Measurements from ENCODE around the gene TPO. TPM values are rescaled to one million over a fixed set of nuclear protein-coding genes. Genes with fewer than 3 reads are reported as not detected.

The TPO gene
- polyA plus RNA-seq, 3 donors from 2014 or later = not detected

- Mint-ChIP-seq H3K36me3 (no peaks in the 10 kb centered on the region), H3K27me3 (ENCODE audit: low read depth in 3 of 3) (peaks cover 0 to 2% (median 0%) of the 10 kb centered on the region in 3 donors), H3K4me1 (no peaks in the 10 kb centered on the region), H3K4me3 (no peak overlapping the region), H3K9me3 (peaks cover 0 to 1% (median 0%) of the 10 kb centered on the region in 6 donors), H3K27ac (no peak overlapping the region)
- no peak for DNase-seq
Measured at GRCh38 chr2:1440581-1440980, 27.3 kb downstream of the TPO start.

GRCh38 chr2:1446301-1446700, 33.0 kb downstream of the TPO start:
- H3K4me3 Mint-ChIP-seq = no peak overlapping the region
- H3K27ac Mint-ChIP-seq = no peak overlapping the region
- peaks cover 2 to 5% (median 5%) of the 10 kb centered on the region in 3 donors for H3K27me3 Mint-ChIP-seq (ENCODE audit: low read depth in 3 of 3)
- no peaks in the 10 kb centered on the region for H3K4me1 Mint-ChIP-seq
- no peaks in the 10 kb centered on the region for H3K36me3 Mint-ChIP-seq
- no peaks in the 10 kb centered on the region for H3K9me3 Mint-ChIP-seq
- DNase-seq = no peak

- Mint-ChIP-seq H3K27me3 (ENCODE audit: low read depth in 3 of 3) (peaks cover 2 to 6% (median 5%) of the 10 kb centered on the region in 3 donors), H3K4me1 (no peaks in the 10 kb centered on the region), H3K36me3 (no peaks in the 10 kb centered on the region), H3K4me3 (no peak overlapping the region), H3K27ac (no peak overlapping the region), H3K9me3 (no peaks in the 10 kb centered on the region)
- no peak for DNase-seq
Measured at GRCh38 chr2:1448009-1448408, 34.7 kb downstream of the TPO start.

- H3K27ac Mint-ChIP-seq = no peak overlapping the region
- DNase-seq = no peak
- H3K4me3 Mint-ChIP-seq = no peak overlapping the region
- H3K27me3 Mint-ChIP-seq (ENCODE audit: low read depth in 3 of 3) = peaks cover 5 to 8% (median 6%) of the 10 kb centered on the region in 3 donors
- H3K36me3 Mint-ChIP-seq = no peaks in the 10 kb centered on the region
- no peaks in the 10 kb centered on the region for H3K4me1 Mint-ChIP-seq
- no peaks in the 10 kb centered on the region for H3K9me3 Mint-ChIP-seq
Measured at GRCh38 chr2:1450915-1451314, 37.7 kb downstream of the TPO start.

GRCh38 chr2:1451422-1451821, 38.2 kb downstream of the TPO start:
- H3K4me3 Mint-ChIP-seq = no peak overlapping the region
- peaks cover 5 to 6% (median 5%) of the 10 kb centered on the region in 3 donors for H3K27me3 Mint-ChIP-seq (ENCODE audit: low read depth in 3 of 3)
- H3K9me3 Mint-ChIP-seq = no peaks in the 10 kb centered on the region
- H3K36me3 Mint-ChIP-seq = no peaks in the 10 kb centered on the region
- no peak for DNase-seq
- no peak overlapping the region for H3K27ac Mint-ChIP-seq
- no peaks in the 10 kb centered on the region for H3K4me1 Mint-ChIP-seq

- H3K27me3 Mint-ChIP-seq (ENCODE audit: low read depth in 3 of 3) = peaks cover 5% of the 10 kb centered on the region in 3 donors
- no peaks in the 10 kb centered on the region for H3K36me3 Mint-ChIP-seq
- H3K4me1 Mint-ChIP-seq = no peaks in the 10 kb centered on the region
- no peak for DNase-seq
- H3K4me3 Mint-ChIP-seq = no peak overlapping the region
- H3K9me3 Mint-ChIP-seq = no peaks in the 10 kb centered on the region
- H3K27ac Mint-ChIP-seq = no peak overlapping the region
Measured at GRCh38 chr2:1453561-1453960, 40.3 kb downstream of the TPO start.

- DNase-seq = no peak
- H3K27me3 Mint-ChIP-seq (ENCODE audit: low read depth in 3 of 3) = peaks cover 2 to 5% (median 3%) of the 10 kb centered on the region in 3 donors
- no peaks in the 10 kb centered on the region for H3K36me3 Mint-ChIP-seq
- no peaks in the 10 kb centered on the region for H3K4me1 Mint-ChIP-seq
- no peaks in the 10 kb centered on the region for H3K9me3 Mint-ChIP-seq
- no peak overlapping the region for H3K27ac Mint-ChIP-seq
- no peak overlapping the region for H3K4me3 Mint-ChIP-seq
Measured at GRCh38 chr2:1454346-1454745, 41.1 kb downstream of the TPO start.

GRCh38 chr2:1455466-1455865, 42.2 kb downstream of the TPO start:
- Mint-ChIP-seq H3K4me3 (no peak overlapping the region), H3K9me3 (no peaks in the 10 kb centered on the region), H3K4me1 (no peaks in the 10 kb centered on the region), H3K27me3 (ENCODE audit: low read depth in 3 of 3) (peaks cover 2 to 4% (median 3%) of the 10 kb centered on the region in 3 donors), H3K27ac (no peak overlapping the region), H3K36me3 (no peaks in the 10 kb centered on the region)
- DNase-seq = no peak

- Mint-ChIP-seq H3K9me3 (no peaks in the 10 kb centered on the region), H3K4me1 (no peaks in the 10 kb centered on the region), H3K27me3 (ENCODE audit: low read depth in 3 of 3) (peaks cover 2 to 4% (median 3%) of the 10 kb centered on the region in 3 donors), H3K36me3 (no peaks in the 10 kb centered on the region), H3K4me3 (no peak overlapping the region), H3K27ac (no peak overlapping the region)
- DNase-seq = no peak
Measured at GRCh38 chr2:1458432-1458831, 45.2 kb downstream of the TPO start.

GRCh38 chr2:1459727-1460126, 46.5 kb downstream of the TPO start:
- Mint-ChIP-seq H3K9me3 (no peaks in the 10 kb centered on the region), H3K4me3 (no peak overlapping the region), H3K27me3 (ENCODE audit: low read depth in 3 of 3) (peaks cover 2 to 4% (median 3%) of the 10 kb centered on the region in 3 donors), H3K4me1 (no peaks in the 10 kb centered on the region), H3K36me3 (no peaks in the 10 kb centered on the region), H3K27ac (no peak overlapping the region)
- no peak for DNase-seq

GRCh38 chr2:1460851-1461418, 47.7 kb downstream of the TPO start:
- no peak overlapping the region for H3K27ac Mint-ChIP-seq
- no peaks in the 10 kb centered on the region for H3K4me1 Mint-ChIP-seq
- no peak for DNase-seq
- peaks cover 0 to 2% (median 1%) of the 10 kb centered on the region in 3 donors for H3K27me3 Mint-ChIP-seq (ENCODE audit: low read depth in 3 of 3)
- H3K36me3 Mint-ChIP-seq = no peaks in the 10 kb centered on the region
- H3K4me3 Mint-ChIP-seq = no peak overlapping the region
- H3K9me3 Mint-ChIP-seq = no peaks in the 10 kb centered on the region

- H3K27ac Mint-ChIP-seq = no peak overlapping the region
- no peak overlapping the region for H3K4me3 Mint-ChIP-seq
- H3K4me1 Mint-ChIP-seq = no peaks in the 10 kb centered on the region
- DNase-seq = no peak
- no peaks in the 10 kb centered on the region for H3K36me3 Mint-ChIP-seq
- no peaks in the 10 kb centered on the region for H3K9me3 Mint-ChIP-seq
- peaks cover 0 to 2% (median 1%) of the 10 kb centered on the region in 3 donors for H3K27me3 Mint-ChIP-seq (ENCODE audit: low read depth in 3 of 3)
Measured at GRCh38 chr2:1461507-1462390, 48.5 kb downstream of the TPO start.

- no peak for DNase-seq
- no peaks in the 10 kb centered on the region for H3K36me3 Mint-ChIP-seq
- peaks cover 0 to 4% (median 1%) of the 10 kb centered on the region in 3 donors for H3K27me3 Mint-ChIP-seq (ENCODE audit: low read depth in 3 of 3)
- no peak overlapping the region for H3K4me3 Mint-ChIP-seq
- H3K27ac Mint-ChIP-seq = no peak overlapping the region
- no peaks in the 10 kb centered on the region for H3K4me1 Mint-ChIP-seq
- H3K9me3 Mint-ChIP-seq = peaks cover 0 to 3% (median 0%) of the 10 kb centered on the region in 6 donors
Measured at GRCh38 chr2:1462994-1463393, 49.7 kb downstream of the TPO start.

GRCh38 chr2:1472350-1472749, 59.1 kb downstream of the TPO start:
- Mint-ChIP-seq H3K4me1 (no peaks in the 10 kb centered on the region), H3K27ac (no peak overlapping the region), H3K27me3 (ENCODE audit: low read depth in 3 of 3) (peaks cover 4 to 8% (median 6%) of the 10 kb centered on the region in 3 donors), H3K4me3 (no peak overlapping the region), H3K9me3 (peaks cover 0 to 3% (median 0%) of the 10 kb centered on the region in 6 donors), H3K36me3 (no peaks in the 10 kb centered on the region)
- no peak for DNase-seq
